Loucy (cell line): ENCODE data around the gene SYT13.

Experiments used
- EZH2phosphoT487 ChIP-seq: fragments of 200-600 bp; IDR thresholded peaks from 2 replicates; pipeline ENCODE4 v1.6.1; 2018; ENCODE audit warnings: antibody characterized with exemption, mild to moderate bottlenecking, moderate library complexity, borderline replicate concordance
- TF ChIP-seq, protein P1 (sequence below): fragments of 200-600 bp; sonication (generic); conservative IDR thresholded peaks from 2 replicates; pipeline ENCODE4 v1.5.1; 2014; ENCODE audit warnings: mild to moderate bottlenecking, antibody characterized with exemption, low read length

DNA sequence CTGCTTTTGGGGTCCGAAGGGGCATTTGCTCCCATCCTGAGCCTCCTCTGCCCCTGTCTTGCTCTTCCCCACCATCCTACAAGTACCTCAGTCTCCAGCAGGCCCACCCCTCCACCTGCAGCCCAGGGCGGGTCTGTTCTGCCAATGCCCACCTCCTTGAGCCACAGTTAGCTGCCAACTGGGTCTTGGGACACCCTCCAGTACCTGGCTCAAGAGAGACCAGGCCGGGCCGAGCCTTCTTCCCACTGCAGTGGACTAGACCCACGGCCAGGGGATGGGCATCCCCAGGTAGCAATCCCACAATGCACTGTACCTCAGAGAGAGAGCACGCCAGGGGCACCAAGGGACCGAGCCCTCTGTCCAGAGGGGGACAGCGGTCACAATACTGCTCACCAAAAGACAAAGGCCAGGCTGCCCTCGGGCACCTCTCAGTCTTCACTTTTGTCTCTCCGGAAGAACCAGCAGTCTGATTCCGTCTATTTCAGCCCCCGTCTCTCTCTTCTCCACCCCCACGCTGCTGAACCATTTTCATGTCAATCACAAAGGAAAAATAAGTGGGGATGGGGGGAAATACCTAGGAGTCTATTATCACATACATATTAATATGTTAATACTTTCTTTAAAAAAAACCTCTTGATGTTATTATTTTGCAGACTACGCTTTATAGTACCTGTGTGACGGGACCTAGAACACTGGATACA is 51.7 kb downstream of the SYT13 start:
- TF ChIP-seq, protein P1, sequence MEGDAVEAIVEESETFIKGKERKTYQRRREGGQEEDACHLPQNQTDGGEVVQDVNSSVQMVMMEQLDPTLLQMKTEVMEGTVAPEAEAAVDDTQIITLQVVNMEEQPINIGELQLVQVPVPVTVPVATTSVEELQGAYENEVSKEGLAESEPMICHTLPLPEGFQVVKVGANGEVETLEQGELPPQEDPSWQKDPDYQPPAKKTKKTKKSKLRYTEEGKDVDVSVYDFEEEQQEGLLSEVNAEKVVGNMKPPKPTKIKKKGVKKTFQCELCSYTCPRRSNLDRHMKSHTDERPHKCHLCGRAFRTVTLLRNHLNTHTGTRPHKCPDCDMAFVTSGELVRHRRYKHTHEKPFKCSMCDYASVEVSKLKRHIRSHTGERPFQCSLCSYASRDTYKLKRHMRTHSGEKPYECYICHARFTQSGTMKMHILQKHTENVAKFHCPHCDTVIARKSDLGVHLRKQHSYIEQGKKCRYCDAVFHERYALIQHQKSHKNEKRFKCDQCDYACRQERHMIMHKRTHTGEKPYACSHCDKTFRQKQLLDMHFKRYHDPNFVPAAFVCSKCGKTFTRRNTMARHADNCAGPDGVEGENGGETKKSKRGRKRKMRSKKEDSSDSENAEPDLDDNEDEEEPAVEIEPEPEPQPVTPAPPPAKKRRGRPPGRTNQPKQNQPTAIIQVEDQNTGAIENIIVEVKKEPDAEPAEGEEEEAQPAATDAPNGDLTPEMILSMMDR, result no peak
- TF ChIP-seq EZH2phosphoT487, result no peak
